ENCODE results near the gene SHB. TPM values are rescaled to one million over a fixed set of nuclear protein-coding genes. Genes with fewer than 3 reads are reported as not detected.

The SHB gene
- total and polyA plus RNA-seq, 11 donors = 7.8 to 31.4 (median 21.4) TPM

DNA sequence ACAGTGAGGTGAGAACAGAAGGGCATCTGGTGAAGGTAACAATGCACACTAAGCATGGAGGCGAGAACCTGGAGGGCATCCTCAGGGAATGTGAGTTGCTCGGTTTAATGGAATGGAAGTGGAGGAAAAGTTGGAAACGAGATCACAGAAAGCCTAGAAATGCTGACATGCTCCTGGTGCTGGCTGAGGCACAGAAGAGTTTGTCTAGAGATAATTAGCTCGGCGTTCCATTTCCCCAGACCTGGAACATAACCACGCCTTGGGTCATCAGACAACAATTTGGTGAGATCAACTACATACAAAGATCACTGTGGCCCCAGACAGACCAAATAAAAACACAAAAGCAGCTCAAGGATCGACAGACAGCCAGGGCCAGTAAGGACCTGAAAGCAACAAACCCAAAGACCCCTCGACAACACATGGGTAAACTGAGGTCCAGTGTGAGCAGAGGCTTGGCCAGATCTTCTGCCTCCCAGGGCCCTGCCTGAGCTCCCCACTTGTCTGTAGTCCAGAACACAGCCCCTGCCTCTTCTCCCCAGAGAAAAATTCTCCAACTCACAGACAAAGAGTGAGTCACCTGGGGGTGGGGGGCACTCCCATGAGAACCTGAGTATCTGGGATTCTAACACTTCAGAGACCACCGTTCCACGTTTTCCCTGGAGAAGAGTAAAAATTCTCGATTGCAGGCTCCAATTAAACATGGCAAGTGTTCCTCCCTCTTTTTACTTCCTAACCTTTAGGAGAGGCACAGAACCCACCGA is 52.5 kb downstream of the SHB start:
- Histone ChIP-seq H3K36me3 (peaks cover 0 to 23% (median 3%) of the 10 kb centered on the region in 9 donors), H3K27ac (peak overlapping the region in 10 of 12 donors; percentile 18 to 87 (median 72)), H3K27me3 (no peaks in the 10 kb centered on the region), H3K4me1 (peaks cover 11 to 61% (median 48%) of the 10 kb centered on the region in 12 donors), H3K9me3 (no peaks in the 10 kb centered on the region), H3K4me3 (no peak overlapping the region)
- ATAC-seq = peak in 3 of 4 donors; percentile 40 to 59 (median 50)
- DNase-seq = no peak
- TF ChIP-seq POLR2A (IDR thresholded peaks at IDR 0.05) = no peak
- TF ChIP-seq, protein P1, sequence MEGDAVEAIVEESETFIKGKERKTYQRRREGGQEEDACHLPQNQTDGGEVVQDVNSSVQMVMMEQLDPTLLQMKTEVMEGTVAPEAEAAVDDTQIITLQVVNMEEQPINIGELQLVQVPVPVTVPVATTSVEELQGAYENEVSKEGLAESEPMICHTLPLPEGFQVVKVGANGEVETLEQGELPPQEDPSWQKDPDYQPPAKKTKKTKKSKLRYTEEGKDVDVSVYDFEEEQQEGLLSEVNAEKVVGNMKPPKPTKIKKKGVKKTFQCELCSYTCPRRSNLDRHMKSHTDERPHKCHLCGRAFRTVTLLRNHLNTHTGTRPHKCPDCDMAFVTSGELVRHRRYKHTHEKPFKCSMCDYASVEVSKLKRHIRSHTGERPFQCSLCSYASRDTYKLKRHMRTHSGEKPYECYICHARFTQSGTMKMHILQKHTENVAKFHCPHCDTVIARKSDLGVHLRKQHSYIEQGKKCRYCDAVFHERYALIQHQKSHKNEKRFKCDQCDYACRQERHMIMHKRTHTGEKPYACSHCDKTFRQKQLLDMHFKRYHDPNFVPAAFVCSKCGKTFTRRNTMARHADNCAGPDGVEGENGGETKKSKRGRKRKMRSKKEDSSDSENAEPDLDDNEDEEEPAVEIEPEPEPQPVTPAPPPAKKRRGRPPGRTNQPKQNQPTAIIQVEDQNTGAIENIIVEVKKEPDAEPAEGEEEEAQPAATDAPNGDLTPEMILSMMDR (IDR thresholded peaks at IDR 0.05) = no peak
- intact Hi-C loops (cut with DNase I) = loop anchor here in 8 of 10 donors (2.0 to 10.0 kb wide), 9 partner anchors 48 to 346 kb away; partner anchors contain the start of gene SHB (in 4 of the 8)
- 53 to 60% (median 58%) methylated on average over 12 of the region's 12 CpGs for WGBS, 4 donors

DNA sequence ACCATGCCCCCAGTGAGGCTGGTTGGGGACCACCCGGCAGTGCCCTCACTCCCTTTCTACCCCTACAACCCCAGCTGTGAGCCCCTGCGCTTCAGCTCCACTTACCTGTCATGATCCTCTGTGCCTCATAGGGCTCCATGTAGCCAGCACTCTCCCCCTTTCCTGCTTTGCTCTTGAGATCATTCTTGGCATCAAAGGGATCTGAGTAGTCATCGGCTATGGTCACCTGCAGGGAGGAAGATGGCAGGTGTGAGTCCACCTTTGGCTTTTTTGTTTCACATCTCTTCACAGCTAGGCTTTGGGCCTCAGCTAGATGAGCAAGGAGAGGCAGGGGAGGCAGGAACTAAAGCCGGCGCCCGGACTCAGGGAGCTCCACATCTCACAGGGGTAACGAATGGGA is 53.1 kb downstream of the SHB start:
- no peak overlapping the region for H3K4me3 ChIP-seq
- DNase-seq (no peak), ATAC-seq (no peak)
- no peak for TF ChIP-seq POLR2A (IDR thresholded peaks at IDR 0.05)
- TF ChIP-seq, protein P1 (IDR thresholded peaks at IDR 0.05) = no peak
- peak overlapping the region in 7 of 12 donors; percentile 43 to 85 (median 74) for H3K27ac ChIP-seq
- H3K4me1 ChIP-seq = peaks cover 11 to 59% (median 48%) of the 10 kb centered on the region in 12 donors
- H3K36me3 ChIP-seq = peaks cover 0 to 23% (median 3%) of the 10 kb centered on the region in 9 donors
- whole genome bisulfite sequencing, 4 donors = 87 to 98% (median 90%) methylated on average over 7 of the region's 7 CpGs
- intact Hi-C loops (cut with DNase I) = loop anchor here in 8 of 10 donors (2.0 to 10.0 kb wide), 9 partner anchors 49 to 346 kb away; partner anchors contain the start of gene SHB (in 4 of the 8)
- no peaks in the 10 kb centered on the region for H3K27me3 ChIP-seq
- no peaks in the 10 kb centered on the region for H3K9me3 ChIP-seq

DNA sequence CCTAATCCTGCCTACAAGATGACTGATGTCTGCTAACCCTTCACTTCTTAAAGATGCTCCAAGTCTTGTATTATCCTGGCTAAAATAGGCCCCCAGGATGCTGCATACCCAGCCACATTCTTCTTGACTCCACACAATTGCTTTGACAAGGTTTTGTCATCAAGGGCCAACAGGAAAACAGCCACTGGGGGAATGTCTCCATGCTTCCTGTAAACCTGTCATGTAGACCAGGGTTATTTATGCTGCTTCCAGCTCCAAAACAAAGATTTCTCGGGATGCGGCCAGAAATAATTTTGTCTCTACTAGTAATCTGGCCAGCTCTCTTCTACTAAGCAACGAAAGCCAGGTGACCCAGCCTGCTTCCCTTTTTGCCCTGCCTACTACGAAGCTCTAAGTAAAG is 53.8 kb downstream of the SHB start:
- H3K36me3 ChIP-seq = peaks cover 0 to 23% (median 3%) of the 10 kb centered on the region in 9 donors
- intact Hi-C loops (cut with DNase I) = loop anchor here in 6 of 10 donors (5.0 to 10.0 kb wide), 7 partner anchors 50 to 347 kb away; partner anchors contain the start of gene SHB (in 2 of the 6)
- ATAC-seq (no peak), DNase-seq (no peak)
- H3K27ac ChIP-seq = no peak overlapping the region
- no peak overlapping the region for H3K4me3 ChIP-seq
- TF ChIP-seq, protein P1 (IDR thresholded peaks at IDR 0.05) = no peak
- H3K4me1 ChIP-seq = peaks cover 11 to 53% (median 42%) of the 10 kb centered on the region in 12 donors
- H3K9me3 ChIP-seq = no peaks in the 10 kb centered on the region
- WGBS, 4 donors = 52 to 58% (median 53%) methylated on average over 4 of the region's 4 CpGs
- no peaks in the 10 kb centered on the region for H3K27me3 ChIP-seq

DNA sequence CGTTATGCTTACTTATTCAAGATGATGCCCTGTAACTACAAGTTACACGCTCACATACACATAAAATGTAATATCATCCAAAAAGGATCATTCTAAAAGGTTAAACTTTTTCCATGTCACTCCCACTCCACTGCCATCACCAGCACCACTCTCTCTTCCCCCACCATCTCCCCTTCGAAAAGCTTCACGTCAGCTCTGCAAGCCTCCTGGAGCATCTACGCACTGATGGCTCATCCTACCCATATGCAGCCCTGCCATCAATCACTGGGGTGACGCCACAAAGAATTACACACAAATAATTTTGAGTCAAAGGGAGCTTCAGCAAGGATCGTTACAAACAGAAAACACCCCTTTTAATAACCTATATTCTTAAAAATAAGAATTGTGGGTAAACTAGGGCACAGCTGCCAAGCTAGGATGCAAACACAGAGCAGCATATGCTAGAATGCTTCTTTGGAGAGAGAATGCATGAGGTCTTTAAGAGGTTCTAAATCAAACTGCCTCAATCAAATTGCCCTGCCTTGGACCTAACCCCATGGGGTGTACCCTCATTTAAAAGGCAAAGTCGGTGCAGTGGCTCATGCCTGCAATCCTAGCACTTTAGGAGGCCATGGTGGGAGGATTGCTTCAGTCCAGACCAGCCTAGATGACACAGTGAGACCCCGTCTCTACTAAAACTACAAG is 56.1 kb downstream of the SHB start:
- Histone ChIP-seq H3K9me3 (no peaks in the 10 kb centered on the region), H3K4me1 (peaks cover 0 to 48% (median 36%) of the 10 kb centered on the region in 12 donors), H3K4me3 (no peak overlapping the region), H3K27me3 (no peaks in the 10 kb centered on the region), H3K36me3 (peaks cover 0 to 23% (median 3%) of the 10 kb centered on the region in 9 donors), H3K27ac (no peak overlapping the region)
- intact Hi-C loops (cut with DNase I) = loop anchor here in 4 of 10 donors (5.0 to 10.0 kb wide), 5 partner anchors 48 to 98 kb away; partner anchors contain the start of gene SHB (in 1 of the 4)
- TF ChIP-seq, protein P1 (IDR thresholded peaks at IDR 0.05) = no peak
- TF ChIP-seq POLR2A (IDR thresholded peaks at IDR 0.05) = no peak
- WGBS, 4 donors = 90 to 95% (median 92%) methylated on average over 9 of the region's 9 CpGs
- ATAC-seq (no peak), DNase-seq (no peak)
